Measurements from ENCODE around the gene CHFR.

DNA sequence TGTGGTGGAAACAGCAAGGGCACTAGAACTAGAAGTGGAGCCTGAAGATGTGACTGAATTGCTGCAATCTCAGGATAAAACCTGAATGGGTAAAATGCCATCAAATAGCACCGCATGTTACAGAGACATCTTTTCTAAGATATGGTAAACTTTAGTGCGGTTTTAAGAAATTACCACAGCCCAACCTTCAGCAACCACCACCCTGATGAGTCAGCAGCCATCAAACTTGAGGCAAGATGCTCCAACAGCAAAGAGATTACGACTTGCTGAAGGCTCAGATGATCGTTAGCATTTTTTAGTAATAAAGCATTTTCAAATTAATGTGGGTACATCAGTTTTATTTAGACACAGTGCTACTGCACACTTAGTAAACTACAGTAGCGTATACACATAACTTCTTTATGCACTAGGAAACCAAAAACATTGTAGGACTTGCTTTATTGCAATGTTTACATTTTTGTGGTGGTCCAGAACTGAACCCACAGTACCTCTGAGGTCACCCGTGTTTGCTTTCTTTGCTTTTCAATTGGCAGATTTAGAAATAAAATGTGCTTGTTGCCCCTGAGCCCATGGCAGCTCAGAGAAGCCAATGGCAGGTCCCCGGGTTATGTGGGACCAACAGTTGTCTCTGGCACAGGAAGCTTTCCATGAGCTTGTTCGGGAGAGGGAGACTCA, 74.6 kb downstream of the CHFR start:
- TF ChIP-seq, protein P1, sequence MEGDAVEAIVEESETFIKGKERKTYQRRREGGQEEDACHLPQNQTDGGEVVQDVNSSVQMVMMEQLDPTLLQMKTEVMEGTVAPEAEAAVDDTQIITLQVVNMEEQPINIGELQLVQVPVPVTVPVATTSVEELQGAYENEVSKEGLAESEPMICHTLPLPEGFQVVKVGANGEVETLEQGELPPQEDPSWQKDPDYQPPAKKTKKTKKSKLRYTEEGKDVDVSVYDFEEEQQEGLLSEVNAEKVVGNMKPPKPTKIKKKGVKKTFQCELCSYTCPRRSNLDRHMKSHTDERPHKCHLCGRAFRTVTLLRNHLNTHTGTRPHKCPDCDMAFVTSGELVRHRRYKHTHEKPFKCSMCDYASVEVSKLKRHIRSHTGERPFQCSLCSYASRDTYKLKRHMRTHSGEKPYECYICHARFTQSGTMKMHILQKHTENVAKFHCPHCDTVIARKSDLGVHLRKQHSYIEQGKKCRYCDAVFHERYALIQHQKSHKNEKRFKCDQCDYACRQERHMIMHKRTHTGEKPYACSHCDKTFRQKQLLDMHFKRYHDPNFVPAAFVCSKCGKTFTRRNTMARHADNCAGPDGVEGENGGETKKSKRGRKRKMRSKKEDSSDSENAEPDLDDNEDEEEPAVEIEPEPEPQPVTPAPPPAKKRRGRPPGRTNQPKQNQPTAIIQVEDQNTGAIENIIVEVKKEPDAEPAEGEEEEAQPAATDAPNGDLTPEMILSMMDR (IDR thresholded peaks at IDR 0.05), result no peak
- TF ChIP-seq POLR2AphosphoS5 (IDR thresholded peaks at IDR 0.05), result no peak
